MM.1S (cell line): ENCODE results near the gene POLR3C.

Experiments used
- DNase-seq: peaks from one replicate; pipeline ENCODE4 v3.0.0-alpha.2; 2015
- H2AFZ ChIP-seq: fragments of 300-600 bp; sonication (generic); 2 replicates; pipeline ENCODE4 v1.6.0; 2016; ENCODE audit warnings: antibody characterized with exemption, low read length
- H3F3A ChIP-seq: fragments of 300-600 bp; sonication (generic); 2 replicates; pipeline ENCODE4 v1.6.1; 2016; ENCODE audit warnings: mild to moderate bottlenecking, antibody characterized with exemption, low read length, moderate library complexity, mixed read lengths; ENCODE audit not compliant: insufficient read depth
- H3K27ac ChIP-seq: fragments of 300-600 bp; sonication (generic); 2 replicates; pipeline ENCODE4 v1.5.1; 2016; ENCODE audit warnings: mild to moderate bottlenecking, low read length
- H3K27me3 ChIP-seq: fragments of 300-600 bp; sonication (generic); replicated peaks from 2 replicates; pipeline ENCODE4 v1.6.0; 2016; ENCODE audit warnings: low read length; ENCODE audit not compliant: insufficient read depth
- H3K36me3 ChIP-seq: fragments of 300-600 bp; sonication (generic); replicated peaks from 2 replicates; pipeline ENCODE4 v1.6.1; 2016; ENCODE audit warnings: mild to moderate bottlenecking, low read length, mixed read lengths; ENCODE audit not compliant: insufficient read depth
- H3K4me1 ChIP-seq: fragments of 300-600 bp; sonication (generic); 2 replicates; pipeline ENCODE4 v1.6.1; 2016; ENCODE audit warnings: low read length, mixed read lengths
- H3K4me2 ChIP-seq: fragments of 300-600 bp; sonication (generic); 2 replicates; pipeline ENCODE4 v1.6.0; 2016; ENCODE audit warnings: low read depth, low read length
- H3K4me3 ChIP-seq: fragments of 300-600 bp; sonication (generic); 2 replicates; pipeline ENCODE4 v1.5.1; 2016; ENCODE audit warnings: low read length, mixed read lengths
- H3K79me2 ChIP-seq: fragments of 300-600 bp; sonication (generic); 2 replicates; pipeline ENCODE4 v1.6.1; 2016; ENCODE audit warnings: mixed run types, low read length, mixed read lengths
- H3K9ac ChIP-seq: fragments of 300-600 bp; sonication (generic); 2 replicates; pipeline ENCODE4 v1.6.1; 2016; ENCODE audit warnings: low read length, mixed read lengths
- H3K9me2 ChIP-seq: fragments of 300-600 bp; sonication (generic); replicated peaks from 2 replicates; pipeline ENCODE4 v1.6.1; 2016; ENCODE audit warnings: mild to moderate bottlenecking, low read length, mixed read lengths; ENCODE audit not compliant: insufficient read depth
- H3K9me3 ChIP-seq: fragments of 300-600 bp; sonication (generic); replicated peaks from 2 replicates; pipeline ENCODE4 v1.6.1; 2016; ENCODE audit warnings: mild to moderate bottlenecking, low read length, mixed read lengths; ENCODE audit not compliant: insufficient read depth
- H4K20me1 ChIP-seq: fragments of 300-600 bp; sonication (generic); 2 replicates; pipeline ENCODE4 v1.6.1; 2016; ENCODE audit warnings: mild to moderate bottlenecking, low read length, moderate library complexity, mixed read lengths; ENCODE audit not compliant: insufficient read depth
- EZH2 ChIP-seq: fragments of 300-600 bp; sonication (generic); optimal IDR thresholded peaks from 2 replicates; pipeline ENCODE3; 2017; ENCODE audit warnings: low read depth, mild to moderate bottlenecking, antibody characterized with exemption, low read length, mixed read lengths
- EZH2phosphoT487 ChIP-seq: fragments of 300-600 bp; sonication (generic); IDR thresholded peaks from 2 replicates; pipeline ENCODE4 v1.6.1; 2018; ENCODE audit warnings: antibody characterized with exemption, low read length
- TF ChIP-seq, protein P1 (sequence below): fragments of 300-600 bp; sonication (generic); IDR thresholded peaks from 2 replicates; pipeline ENCODE4 v1.5.1; 2016; ENCODE audit warnings: antibody characterized with exemption, low read length, mixed read lengths

POLR3C gene

DNA sequence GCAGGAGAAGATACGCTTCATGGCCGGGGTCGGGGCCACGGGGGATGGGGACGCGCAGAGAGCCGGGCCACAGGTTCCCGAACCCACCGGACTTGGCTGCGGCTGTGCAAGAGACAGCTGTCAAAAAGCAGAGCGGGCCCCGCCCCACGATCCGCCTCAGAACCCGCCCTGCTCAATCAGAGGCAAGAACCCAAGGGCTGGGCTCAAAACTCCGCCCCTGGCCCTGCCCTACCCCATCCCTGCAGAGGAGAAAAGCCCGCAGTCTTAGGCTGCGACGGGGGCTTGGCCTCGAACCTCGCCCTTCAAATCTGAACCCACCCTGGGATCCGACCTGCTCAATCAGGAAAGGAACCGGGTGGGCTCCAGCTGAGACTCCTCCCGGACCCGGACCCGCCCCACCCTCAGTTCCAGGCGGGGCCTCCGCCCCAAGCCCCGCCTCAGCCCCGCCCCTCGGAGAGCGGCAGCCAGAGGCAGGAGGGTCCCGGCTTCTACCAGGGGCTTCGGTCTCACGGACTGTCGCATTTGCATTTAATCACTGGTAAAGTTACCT, 61.8 kb downstream of the POLR3C start, which contains the start of gene ANKRD35:
Gene ANKRD35, minus strand, starts transcription at position 129 of the 550 bp plus-strand sequence. Its CDS starts 108 bp downstream, at position 21.
- H3K9me3 ChIP-seq = no peaks in the 10 kb centered on the region
- H3K27ac ChIP-seq = no peak within 1 kb of the TSS
- H3K4me2 ChIP-seq = peak within 1 kb of the TSS; percentile 97
- TF ChIP-seq, protein P1, sequence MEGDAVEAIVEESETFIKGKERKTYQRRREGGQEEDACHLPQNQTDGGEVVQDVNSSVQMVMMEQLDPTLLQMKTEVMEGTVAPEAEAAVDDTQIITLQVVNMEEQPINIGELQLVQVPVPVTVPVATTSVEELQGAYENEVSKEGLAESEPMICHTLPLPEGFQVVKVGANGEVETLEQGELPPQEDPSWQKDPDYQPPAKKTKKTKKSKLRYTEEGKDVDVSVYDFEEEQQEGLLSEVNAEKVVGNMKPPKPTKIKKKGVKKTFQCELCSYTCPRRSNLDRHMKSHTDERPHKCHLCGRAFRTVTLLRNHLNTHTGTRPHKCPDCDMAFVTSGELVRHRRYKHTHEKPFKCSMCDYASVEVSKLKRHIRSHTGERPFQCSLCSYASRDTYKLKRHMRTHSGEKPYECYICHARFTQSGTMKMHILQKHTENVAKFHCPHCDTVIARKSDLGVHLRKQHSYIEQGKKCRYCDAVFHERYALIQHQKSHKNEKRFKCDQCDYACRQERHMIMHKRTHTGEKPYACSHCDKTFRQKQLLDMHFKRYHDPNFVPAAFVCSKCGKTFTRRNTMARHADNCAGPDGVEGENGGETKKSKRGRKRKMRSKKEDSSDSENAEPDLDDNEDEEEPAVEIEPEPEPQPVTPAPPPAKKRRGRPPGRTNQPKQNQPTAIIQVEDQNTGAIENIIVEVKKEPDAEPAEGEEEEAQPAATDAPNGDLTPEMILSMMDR = no peak
- TF ChIP-seq EZH2 (no peak), EZH2phosphoT487 (no peak)
- H3K9ac ChIP-seq = no peak within 1 kb of the TSS
- no peaks in the 10 kb centered on the region for H3K79me2 ChIP-seq
- no peaks in the 10 kb centered on the region for H3K36me3 ChIP-seq
- DNase-seq = peak; percentile 94
- H3K27me3 ChIP-seq = peaks cover 21% of the 10 kb centered on the region
- no peaks in the 10 kb centered on the region for H3F3A ChIP-seq
- no peaks in the 10 kb centered on the region for H3K9me2 ChIP-seq
- 0 out of 2 replicates have a peak, but pooled peaks cover 4% of the 10 kb centered on the region for H3K4me1 ChIP-seq
- H2AFZ ChIP-seq = peak within 1 kb of the TSS; percentile 77
- H4K20me1 ChIP-seq = no peaks in the 10 kb centered on the region
- H3K4me3 ChIP-seq = peak within 1 kb of the TSS; percentile 66

DNA sequence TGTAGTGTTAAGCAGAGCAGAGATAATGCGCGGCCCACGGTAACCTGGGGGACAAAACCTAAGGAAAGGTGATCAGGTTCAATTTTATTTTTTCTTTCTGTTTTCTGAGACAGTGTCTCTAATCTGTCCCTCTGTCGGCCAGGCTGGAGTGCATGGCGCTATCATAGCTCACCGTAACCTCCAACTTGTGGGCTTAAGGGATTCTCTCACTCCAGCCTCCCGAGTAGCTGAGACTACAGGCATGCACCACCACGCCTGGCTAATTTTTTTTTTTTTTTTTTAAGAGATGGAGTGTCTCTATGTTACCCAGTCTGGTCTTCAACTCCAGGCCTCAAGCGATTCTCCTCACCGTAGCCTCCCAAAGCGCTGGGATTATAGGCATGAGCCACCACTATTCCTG, 62.4 kb downstream of the POLR3C start:
- Histone ChIP-seq H3K27me3 (peaks cover 21% of the 10 kb centered on the region), H3K36me3 (no peaks in the 10 kb centered on the region), H4K20me1 (no peaks in the 10 kb centered on the region), H2AFZ (peak overlapping the region; percentile 77), H3K9me2 (no peaks in the 10 kb centered on the region), H3F3A (no peaks in the 10 kb centered on the region), H3K4me2 (peak overlapping the region; percentile 97), H3K4me1 (0 out of 2 replicates have a peak, but pooled peaks cover 4% of the 10 kb centered on the region), H3K79me2 (no peaks in the 10 kb centered on the region), H3K4me3 (peak overlapping the region; percentile 66), H3K9ac (no peak overlapping the region), H3K9me3 (no peaks in the 10 kb centered on the region), H3K27ac (no peak overlapping the region)
- no peak for DNase-seq
- TF ChIP-seq EZH2phosphoT487 (no peak), EZH2 (no peak)
- TF ChIP-seq, protein P1 = no peak

DNA sequence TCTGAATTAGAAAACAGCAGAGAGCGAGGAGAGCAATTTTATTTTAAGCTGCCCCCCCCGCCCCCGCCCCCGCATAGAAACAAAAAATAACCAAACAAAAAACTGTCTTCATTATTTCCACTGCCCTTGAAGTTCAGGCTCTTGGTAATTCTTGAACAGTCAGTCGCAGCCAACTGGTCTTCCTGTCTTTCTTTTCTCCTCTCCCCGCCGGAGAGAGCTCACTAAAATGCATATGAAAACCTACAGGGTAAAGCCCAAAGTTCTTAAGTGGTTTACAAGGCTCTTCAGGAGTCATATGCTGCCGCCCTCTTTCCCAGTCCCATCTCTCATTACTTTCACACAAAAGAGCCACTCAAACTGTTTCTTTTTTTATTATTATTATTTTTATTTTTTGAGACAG, 62.8 kb downstream of the POLR3C start:
- H3K27ac ChIP-seq = no peak overlapping the region
- no peaks in the 10 kb centered on the region for H4K20me1 ChIP-seq
- H3K9ac ChIP-seq = no peak overlapping the region
- H3K27me3 ChIP-seq = peaks cover 21% of the 10 kb centered on the region
- no peaks in the 10 kb centered on the region for H3K9me3 ChIP-seq
- no peak overlapping the region for H3K4me3 ChIP-seq
- H2AFZ ChIP-seq = no peak overlapping the region
- H3K4me2 ChIP-seq = no peak overlapping the region
- H3K9me2 ChIP-seq = no peaks in the 10 kb centered on the region
- H3K79me2 ChIP-seq = no peaks in the 10 kb centered on the region
- DNase-seq = no peak
- H3K36me3 ChIP-seq = no peaks in the 10 kb centered on the region
- 0 out of 2 replicates have a peak, but pooled peaks cover 4% of the 10 kb centered on the region for H3K4me1 ChIP-seq
- no peaks in the 10 kb centered on the region for H3F3A ChIP-seq
- TF ChIP-seq, protein P1 = no peak
- TF ChIP-seq EZH2phosphoT487 (no peak), EZH2 (no peak)
